ENCODE measurements around the gene TEX10. TPM values are rescaled to one million over a fixed set of nuclear protein-coding genes. Genes with fewer than 3 reads are reported as not detected.

Gene TEX10
- total and polyA plus RNA-seq, 2 of the 4 experiments (the other 2 are of a cell fraction) = 16.2 to 43.9 TPM

GRCh38 chr9:100315561-100315960 lies 37.2 kb downstream of the TEX10 start:
- CTCF ChIA-PET = no interaction called here
- peaks cover 17% of the 10 kb centered on the region for H3K36me3 ChIP-seq (ENCODE audit: control insufficient read depth, insufficient read depth, low read length)
- in situ Hi-C loops (cut with MboI; ENCODE audit: low sequenced_read_pairs) = loop anchor here (10.0 kb wide), 1 partner anchor 281 kb away; no protein-coding TSS in a partner anchor

More at GRCh38 chr9:100315561-100315960, 37.2 kb downstream of the TEX10 start:
- Histone ChIP-seq H3K27me3 (ENCODE audit: control insufficient read depth, insufficient read depth, low read length) (no peaks in the 10 kb centered on the region), H3K4me3 (ENCODE audit: insufficient read depth, low read depth, low read length) (no peak overlapping the region), H4K8ac (ENCODE audit: low read depth in 2 of 2, low read length in 2 of 2) (no peak overlapping the region), H3K9me1 (ENCODE audit: insufficient read depth, low read length) (no peaks in the 10 kb centered on the region), H2AK5ac (ENCODE audit: low read depth, low read length) (no peak overlapping the region), H3K9ac (ENCODE audit: low read depth, low read length) (no peak overlapping the region), H3K56ac (ENCODE audit: extremely low read depth, insufficient read depth, low read length) (no peak overlapping the region), H3K79me1 (ENCODE audit: low read depth in 1 of 2, low read length in 2 of 2) (peaks cover 12 to 36% of the 10 kb centered on the region in 2 experiments), H3K9me3 (ENCODE audit: control insufficient read depth, insufficient read depth, low read length) (no peaks in the 10 kb centered on the region), H3K18ac (ENCODE audit: low read depth, low read length) (no peak overlapping the region), H2BK120ac (ENCODE audit: low read depth, low read length) (no peak overlapping the region), H2BK15ac (ENCODE audit: low read depth, low read length) (no peak overlapping the region), H2BK20ac (ENCODE audit: low read depth, low read length) (no peak overlapping the region), H3K4me2 (ENCODE audit: low read depth, low read length) (no peak overlapping the region), H3K27ac (ENCODE audit: insufficient read depth, low read length) (no peak overlapping the region), H4K91ac (ENCODE audit: insufficient read depth, low read depth, low read length) (no peak overlapping the region), H3K23ac (ENCODE audit: low read depth, low read length) (no peak overlapping the region), H4K5ac (ENCODE audit: low read depth, low read length) (no peak overlapping the region), H2AFZ (replicated peaks; ENCODE audit: low read length, poor library complexity) (no peak overlapping the region), H2AK9ac (replicated peaks; ENCODE audit: low read depth, low read length, poor library complexity) (no peak overlapping the region), H4K20me1 (ENCODE audit: insufficient read depth, low read length) (no peaks in the 10 kb centered on the region), H2BK5ac (ENCODE audit: low read depth, low read length, poor library complexity, severe bottlenecking) (no peak overlapping the region), H3K14ac (replicated peaks; ENCODE audit: low read depth, low read length) (no peak overlapping the region), H3K4ac (ENCODE audit: low read depth, low read length) (no peak overlapping the region), H3K4me1 (ENCODE audit: control insufficient read depth, insufficient read depth, low read length) (peaks cover 3% of the 10 kb centered on the region; the same call in 1 of the 2 replicates)
- DNase-seq (no peak), ATAC-seq (ENCODE audit: low read depth) (no peak)
- WGBS, 2 experiments (ENCODE audit: extremely low coverage in 2 of 2, insufficient read length in 1 of 2) = no CpG with 5 or more reads among the region's 4 CpGs
- intact Hi-C loops (cut with micrococcal nuclease) (no loop called here), dilution Hi-C loops (cut with HindIII; ENCODE audit: low sequenced_read_pairs, unreplicated experiment) (no loop called here)
- BruUV-seq (replicated peaks) = no TSS peak
- POLR2A ChIA-PET (ENCODE audit: unreplicated experiment) = no interaction called here
- TF ChIP-seq ELK1 (IDR thresholded peaks at IDR 0.05; ENCODE audit: borderline replicate concordance, low read depth, low read length) = no peak
- TF ChIP-seq CTCF (conservative IDR thresholded peaks at IDR 0.05; ENCODE audit: low read depth, low read length) = no peak
- TF ChIP-seq RFX5 (IDR thresholded peaks at IDR 0.05; ENCODE audit: low read depth, low read length) = no peak

Measured in IMR-90 (cell line).